HG03139 (cell line): ENCODE results near the gene FAM193B.
A peak's percentile ranks its signal among the peaks of the same experiment; 100 is the strongest.

Experiments
- ATAC-seq: cut with Tn5 transposase; IDR thresholded peaks from one replicate; pipeline ENCODE4 v1.9.1; 2021; ENCODE audit not compliant: unreplicated experiment

FAM193B gene

DNA sequence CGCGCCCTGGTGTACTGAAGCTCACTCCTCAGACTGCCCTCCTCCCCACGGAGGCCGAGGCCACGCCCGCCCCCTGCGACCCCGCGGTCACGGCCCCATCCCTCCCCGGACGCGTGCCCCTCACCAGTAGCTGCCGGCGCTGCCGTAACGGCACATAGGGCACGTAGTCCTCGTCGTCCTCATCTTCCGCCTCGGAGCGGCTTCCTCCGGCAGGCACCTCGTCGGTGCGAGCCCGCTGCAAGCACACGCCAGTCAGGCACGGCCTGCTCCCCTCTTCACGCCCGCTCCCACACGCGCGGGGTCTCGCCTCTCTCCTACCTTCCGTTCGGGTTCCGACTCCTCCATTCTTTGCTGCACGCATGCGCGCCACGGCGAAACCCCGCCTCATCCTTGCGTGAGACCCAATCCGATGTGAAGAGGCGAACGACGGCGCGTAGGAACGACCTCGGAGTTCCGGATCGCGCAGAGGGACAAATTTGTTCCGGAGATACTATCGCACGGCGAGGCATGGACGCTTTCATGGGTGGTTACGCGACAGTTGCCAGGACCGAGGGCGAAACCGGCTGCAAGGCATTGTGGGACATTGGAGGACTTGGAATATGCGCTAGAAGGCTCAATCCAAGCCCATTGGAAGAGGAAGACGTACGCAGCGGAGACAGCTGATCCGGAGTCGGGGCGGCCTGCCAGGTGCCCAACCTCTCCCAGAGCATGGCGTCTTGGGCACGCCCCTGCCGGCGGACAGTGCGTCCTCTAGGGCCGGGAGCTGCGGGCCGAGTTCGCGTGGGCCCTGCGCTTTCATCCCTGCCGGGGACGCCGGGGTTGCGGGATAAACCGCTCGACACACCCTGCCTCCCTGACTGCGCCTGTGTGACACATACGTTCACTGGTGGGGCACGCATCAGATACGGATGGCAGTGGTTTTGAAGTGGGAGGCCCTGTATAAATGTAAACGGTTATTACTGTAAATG is 37.5 kb downstream of the FAM193B start, which contains the start of gene DDX41:
TSS of gene DDX41 (minus strand) at position 361 of the 968 bp plus-strand sequence. CDS start at position 345, 16 bp downstream.
- ATAC-seq, result peak; percentile 78

DNA sequence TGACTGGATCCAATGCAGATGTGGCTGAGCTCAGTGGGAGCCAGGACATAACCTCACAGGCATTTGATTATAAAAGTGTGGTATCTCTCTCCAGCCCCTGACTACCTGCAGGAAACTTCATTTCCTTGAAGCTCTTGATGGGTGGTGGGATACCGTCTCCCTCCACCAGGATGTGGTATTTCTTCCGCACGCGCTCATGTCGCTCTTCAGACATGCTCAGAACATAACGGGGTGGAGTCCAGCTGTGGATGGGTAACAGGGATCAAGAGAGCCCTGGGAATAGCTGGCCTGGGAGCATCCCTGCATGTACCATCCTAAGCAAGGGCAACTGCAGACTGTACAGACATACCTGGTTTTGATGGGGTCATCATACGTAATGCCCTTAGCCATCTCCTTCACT is 38.8 kb downstream of the FAM193B start:
- ATAC-seq, result no peak

DNA sequence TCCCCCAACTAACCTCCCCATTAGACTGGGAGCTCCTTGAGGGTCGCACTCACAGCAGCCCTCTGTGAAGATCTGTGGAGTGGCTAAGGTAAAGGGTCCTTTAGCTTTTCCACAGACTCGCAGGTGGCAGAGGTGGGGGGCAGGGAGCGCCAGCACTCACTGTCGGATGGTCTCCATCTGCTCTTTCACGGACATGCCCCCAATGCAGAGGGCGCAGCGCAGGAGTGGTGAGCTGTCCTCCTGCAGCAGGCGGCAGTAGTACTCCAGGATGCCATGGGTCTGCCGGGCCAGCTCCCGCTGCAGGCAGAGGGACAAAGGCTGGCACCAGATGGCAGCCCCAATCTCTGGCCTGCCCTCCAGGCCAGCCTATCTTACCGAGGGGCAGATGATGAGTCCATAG is 39.8 kb downstream of the FAM193B start:
- ATAC-seq, result no peak

DNA sequence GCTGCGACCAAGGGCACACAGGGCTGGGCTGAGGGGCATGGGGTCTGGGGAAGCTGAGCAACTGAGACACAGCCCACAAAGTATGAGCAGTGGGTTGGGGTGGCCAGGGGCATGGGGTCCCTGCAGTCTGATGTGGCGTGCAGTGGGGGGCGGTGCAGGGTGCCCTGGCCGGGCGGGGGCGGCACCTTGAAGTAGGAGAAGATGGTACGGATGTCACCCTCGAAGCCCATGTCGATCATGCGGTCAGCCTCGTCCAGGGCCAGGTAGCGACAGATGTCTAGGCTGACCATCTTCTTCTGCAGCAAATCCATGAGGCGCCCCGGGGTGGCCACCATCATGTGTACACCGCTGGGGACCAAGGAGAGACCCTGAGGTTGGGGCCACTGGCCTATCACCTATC is 40.9 kb downstream of the FAM193B start:
- ATAC-seq, result no peak

DNA sequence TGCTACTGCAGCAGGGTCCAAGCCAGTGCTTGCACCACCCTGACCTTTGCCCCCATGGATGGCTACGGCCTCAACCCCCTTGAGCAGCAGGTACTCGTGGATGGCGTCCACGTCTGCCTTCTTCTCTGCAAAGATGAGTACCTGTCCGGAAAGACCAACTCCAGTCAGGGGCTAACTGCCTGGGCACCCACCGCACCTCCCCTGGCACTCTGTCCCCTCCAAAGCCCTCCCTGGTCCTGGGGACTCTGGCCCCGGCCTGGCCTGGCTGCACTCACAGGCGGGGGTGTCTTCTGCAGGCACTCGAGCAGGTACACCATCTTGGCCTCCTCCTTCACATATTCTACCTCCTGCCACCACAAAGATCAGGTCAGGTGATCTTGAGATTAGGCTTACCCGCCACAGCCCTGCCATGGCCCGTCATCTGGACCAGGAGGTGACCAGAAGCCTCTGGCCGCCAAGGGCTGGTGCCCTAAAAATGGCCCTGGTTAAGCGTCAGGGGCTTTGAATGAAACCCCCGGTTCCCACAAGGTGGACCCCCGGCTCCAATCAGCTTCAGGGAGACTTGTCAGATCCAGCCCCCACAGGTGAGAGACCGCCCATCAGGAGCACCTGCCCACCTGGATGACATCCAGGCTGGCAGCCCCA is 41.5 kb downstream of the FAM193B start:
- no peak for ATAC-seq

DNA sequence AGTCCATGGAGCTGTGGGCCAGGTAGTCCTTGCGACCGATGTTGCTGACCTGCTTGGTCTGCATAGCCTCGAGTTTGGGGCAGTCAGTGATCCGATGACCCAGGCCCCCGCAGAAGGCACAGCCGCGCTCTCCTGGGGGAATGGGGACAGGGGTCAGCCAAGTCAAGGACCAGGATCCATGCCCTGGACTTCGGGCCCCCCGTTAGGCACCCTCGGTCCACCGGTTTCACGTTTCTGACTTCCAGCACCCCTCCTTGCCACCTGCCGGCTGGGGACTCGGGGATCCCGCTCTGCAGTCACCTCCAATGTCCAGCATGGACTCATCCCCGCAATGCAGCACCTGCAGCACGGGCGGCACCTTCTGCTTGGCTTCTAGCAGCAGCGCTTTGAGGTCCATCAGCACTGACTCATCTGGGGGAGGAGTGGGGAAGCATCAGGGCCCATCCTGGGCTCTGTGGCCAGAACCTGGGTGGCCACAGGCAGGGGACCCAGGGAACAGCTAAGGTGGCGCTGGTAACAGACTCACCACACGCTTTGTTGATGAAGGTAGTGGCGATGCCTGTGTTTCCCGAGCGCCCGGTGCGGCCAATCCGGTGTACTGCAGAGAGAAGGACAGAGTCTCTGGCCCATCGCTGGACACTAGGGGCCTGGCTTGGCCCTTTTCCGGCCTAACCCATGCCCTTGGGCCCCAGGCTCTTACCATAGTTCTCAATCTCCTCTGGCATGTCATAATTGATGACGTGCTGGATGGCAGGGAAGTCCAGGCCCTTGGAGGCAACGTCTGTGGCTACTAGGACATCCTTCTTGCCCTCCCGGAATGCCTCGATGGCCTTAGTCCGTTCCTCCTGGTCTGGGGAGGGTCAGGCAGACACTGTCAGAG is 42.3 kb downstream of the FAM193B start:
- ATAC-seq, result no peak

DNA sequence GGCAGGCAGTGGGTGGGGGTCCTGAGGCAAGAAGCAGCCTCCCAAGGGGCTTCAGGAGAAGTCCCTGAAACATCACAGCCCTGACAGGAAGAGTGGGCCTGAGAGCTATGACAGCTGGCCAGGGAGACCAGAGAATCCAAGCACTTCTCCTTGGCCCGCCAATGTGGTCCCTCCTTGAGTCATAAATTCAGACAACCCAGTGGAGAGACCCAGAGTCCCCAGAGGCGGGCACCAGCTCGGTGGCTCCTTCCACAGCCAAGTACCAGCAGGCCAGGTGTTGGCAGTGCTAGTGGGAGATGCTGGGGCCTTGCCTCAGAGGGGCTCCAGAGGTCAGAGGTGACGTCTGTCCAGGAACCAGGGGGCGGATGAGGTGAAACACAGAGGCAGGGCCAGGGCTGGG is 43.2 kb downstream of the FAM193B start:
- ATAC-seq, result no peak

DNA sequence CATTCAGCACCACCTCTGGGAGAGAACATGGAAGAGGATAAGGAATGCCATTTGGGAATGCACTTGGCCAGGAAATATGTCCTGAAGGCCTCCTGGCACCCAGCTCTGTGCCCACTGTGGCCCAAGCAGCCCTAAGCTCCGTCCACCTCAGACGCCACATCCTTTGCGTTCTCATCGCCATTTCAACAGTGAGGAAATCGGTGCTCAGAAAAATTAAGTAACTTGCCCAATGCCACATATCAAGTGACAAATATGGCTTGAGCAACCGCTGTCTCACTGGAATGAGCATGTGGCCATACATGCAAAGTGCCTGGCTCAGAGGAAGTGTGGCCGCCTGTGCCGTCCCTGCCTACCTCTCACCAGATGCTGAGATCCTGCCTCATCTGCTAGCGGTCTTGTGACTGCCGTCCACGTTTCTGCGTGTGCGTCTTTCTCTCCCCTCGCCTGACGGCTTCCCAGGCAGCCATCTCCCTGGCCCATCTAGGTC is 43.8 kb downstream of the FAM193B start:
- ATAC-seq, result peak; percentile 29

DNA sequence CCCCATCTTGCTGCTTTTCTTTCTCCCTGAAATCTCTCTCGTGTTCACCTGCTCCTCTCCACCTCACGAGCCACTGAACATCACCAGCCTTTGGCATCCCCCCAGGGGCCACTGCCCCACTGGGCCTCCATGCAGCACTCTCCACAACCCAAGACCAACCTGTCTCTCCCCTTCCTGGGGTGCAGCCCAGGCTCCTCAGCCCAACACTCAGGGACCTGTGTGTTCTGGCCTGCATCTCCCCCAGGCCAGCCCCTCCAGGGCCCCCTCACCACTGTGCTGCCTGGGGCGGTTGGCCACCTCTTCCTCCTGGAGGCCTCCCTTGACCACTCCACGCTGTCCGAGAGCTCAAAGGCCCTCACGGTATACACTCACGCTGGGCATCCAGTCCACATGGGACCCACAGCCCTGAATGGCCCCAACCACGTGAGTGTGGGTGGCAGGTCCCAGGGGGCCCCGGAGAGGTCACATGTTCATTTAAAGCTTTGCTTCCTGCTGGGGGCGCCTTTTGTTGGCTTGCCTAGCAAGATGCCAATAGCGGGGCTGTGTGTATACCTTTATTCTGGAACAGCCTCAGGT is 44.3 kb downstream of the FAM193B start:
- ATAC-seq, result no peak

DNA sequence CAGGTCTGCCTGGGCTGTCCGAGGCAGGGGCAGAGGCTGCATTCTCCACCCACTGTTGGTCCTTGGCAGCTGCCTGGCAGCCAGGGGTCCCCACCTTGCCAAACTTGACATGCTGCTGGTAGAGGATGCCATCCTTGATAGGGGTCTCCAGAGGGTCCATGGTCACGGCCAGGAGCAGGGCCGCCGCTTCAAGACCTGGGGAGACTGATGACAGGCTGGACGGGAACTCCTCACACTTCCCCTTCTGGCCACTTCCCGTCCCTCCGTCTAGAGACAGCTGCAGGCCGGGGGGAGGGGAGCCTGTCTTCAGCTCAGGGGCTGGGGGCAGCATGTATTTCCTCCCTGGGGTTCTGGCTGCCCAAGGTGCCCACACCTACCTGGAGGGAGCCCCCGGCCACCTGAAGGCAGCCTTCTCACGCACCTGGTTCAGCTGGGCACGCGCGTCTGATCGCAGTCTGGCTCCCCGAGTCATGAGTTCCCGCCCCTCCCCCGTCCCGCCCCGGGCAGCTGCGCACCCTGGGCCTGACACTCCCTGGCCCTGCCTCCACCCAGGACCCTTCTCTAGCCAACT is 44.9 kb downstream of the FAM193B start, which contains the start of gene DOK3:
TSS of gene DOK3 (minus strand) at position 446 of the 571 bp plus-strand sequence. CDS start at position 160, 286 bp downstream.
- no peak for ATAC-seq

DNA sequence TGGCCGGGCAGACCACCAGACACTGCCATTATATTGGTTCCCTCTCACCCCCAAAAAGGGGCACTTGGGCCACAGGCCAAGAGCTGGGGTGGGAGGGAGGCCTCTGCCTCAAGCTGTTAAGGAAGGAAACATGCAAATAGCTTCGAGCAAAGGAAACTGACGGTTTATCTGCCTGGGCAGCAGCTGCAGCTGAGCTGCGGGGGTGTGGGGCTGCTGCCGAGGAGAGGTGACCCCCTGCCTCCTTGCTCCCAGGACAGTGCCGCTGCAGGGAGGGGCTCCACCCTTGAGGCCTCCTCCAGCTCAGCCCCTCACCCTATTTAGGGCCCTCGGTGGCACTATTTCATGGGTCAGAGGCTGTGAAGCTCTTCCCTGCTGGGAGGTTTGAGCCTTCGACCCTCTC is 45.5 kb downstream of the FAM193B start:
- ATAC-seq, result no peak

DNA sequence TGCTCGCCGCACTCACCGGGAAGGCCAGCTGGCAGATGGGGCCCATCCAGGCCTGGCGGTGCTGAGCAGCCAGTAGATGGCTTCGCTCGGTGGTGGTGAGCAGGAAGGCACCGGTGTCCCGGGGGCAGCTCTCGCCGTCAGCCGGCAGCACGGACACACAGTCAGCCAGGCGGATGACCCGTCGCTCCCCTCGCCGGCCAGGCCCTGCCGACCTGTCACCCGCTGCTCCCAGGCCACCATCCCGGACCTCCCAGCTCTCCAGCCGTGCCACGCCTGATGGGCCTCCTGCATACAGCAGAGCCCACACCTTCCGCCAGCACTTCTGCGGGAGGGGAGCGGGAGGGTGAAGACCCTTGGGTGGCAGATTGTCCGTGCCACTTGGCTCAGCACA is 46.1 kb downstream of the FAM193B start:
- no peak for ATAC-seq

DNA sequence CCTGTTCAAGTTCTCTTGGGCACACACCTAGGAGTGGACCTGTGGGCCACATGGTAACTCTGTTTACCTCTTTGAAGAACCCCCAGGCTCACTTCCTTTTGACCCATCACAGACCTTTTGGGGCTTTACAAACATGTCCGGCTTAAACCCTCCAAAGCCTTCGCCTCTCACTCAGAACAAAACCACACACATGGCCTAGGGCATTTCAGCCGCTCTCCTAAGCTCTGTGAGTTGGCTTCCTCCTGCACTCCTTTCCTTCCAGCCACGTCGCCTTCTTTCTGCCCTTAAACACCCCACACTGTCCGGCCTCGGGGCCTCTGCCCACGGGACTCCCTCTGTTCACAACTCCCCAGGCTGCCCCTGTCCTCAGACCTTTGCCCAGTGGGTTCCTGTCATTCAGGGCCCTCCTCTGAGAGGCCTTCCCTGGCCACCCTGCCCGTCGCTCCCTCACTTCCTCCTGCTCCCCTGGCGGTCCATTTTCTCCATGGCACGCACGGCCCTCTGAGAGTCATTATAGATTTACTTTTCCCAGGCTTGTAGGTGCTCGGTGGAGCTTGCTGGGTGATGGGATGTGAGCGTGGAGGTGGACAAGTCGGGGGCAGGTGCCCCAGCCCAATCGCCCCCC is 46.7 kb downstream of the FAM193B start:
- no peak for ATAC-seq

DNA sequence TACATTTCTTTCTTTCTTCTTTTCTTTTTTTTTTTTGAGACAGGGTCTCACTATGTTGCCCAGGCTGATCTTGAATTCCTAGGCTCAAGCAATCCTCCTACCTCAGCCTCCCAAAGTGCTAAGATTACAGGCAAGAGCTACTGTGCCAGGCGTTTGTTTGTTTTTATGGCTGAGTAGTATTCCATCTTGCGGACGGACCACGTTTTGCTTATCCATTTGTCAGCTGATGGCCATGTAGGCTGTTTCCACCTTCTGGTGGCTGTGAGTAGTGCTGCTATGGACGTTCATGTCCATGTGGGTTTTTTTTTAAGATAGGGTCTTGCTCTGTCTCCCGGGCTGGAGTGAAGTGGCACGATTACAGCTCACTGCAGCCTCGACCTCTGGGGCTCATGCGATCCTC is 47.2 kb downstream of the FAM193B start:
- ATAC-seq, result no peak

DNA sequence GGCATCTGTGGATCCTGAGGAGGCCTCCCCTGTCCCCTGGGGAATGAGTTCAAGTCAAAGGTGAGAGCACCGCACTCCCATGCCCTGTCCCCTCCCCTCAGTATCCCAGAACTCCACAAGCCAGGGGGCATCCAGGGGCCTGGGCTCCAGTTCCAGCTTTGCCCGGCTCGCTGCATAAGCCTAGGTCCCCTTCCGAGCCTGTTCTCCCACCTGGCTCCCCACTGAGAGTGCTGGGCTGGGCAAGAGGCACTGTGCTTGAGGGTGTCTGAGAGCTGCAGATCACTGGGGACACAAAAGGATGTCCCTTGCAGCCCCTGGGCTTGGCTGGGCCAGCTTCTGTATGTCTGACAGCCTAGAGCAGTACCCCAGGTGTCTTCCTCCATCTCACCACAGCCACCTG is 49.3 kb downstream of the FAM193B start:
- no peak for ATAC-seq

DNA sequence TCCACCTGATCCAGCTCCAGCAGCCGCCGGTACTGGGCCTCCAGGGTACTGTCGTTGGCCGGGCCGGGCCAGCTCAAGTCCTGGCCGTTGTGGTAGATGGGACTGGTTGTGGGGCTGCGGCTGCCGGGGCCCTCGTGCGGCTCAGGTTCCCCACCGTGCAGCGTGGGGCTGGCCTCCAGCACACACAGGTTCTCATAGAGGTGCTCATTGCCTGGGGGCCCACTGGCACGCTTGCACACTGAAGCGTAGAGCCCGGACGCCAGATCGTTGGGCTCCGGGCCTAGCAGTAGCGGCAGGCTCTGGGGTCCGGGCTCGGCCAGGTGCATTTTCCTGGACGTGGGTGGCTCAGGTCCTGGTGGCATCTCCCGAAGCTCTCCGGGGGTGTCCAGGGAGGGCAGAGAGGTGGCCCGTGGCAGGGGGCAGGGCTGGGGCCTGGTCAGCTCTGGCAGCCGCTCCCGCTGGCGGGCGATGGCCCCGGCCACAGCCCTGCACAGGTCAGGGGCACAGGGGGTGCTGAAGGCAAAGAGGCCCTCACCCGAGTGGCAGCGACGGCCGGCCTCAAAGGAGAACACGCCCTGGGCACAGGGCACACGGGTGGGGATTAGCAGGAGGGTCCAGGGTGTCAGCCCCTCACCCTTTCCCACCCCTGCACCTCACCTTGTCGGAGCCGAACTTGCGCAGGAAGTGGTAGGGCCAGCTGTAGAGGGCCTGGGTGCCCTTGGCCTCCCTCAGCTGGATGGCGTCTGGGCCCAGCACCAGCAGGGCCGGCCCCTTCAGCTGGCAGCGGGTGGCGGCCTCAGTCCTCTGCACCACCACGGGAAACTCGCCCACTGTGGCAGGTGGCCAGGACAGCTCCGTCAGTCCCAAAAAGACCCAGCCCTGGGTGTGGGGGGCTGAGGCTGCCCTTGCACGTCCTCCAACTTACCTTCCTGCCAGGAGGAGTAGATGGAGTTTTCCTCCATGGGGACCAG is 50.0 kb downstream of the FAM193B start:
- no peak for ATAC-seq

DNA sequence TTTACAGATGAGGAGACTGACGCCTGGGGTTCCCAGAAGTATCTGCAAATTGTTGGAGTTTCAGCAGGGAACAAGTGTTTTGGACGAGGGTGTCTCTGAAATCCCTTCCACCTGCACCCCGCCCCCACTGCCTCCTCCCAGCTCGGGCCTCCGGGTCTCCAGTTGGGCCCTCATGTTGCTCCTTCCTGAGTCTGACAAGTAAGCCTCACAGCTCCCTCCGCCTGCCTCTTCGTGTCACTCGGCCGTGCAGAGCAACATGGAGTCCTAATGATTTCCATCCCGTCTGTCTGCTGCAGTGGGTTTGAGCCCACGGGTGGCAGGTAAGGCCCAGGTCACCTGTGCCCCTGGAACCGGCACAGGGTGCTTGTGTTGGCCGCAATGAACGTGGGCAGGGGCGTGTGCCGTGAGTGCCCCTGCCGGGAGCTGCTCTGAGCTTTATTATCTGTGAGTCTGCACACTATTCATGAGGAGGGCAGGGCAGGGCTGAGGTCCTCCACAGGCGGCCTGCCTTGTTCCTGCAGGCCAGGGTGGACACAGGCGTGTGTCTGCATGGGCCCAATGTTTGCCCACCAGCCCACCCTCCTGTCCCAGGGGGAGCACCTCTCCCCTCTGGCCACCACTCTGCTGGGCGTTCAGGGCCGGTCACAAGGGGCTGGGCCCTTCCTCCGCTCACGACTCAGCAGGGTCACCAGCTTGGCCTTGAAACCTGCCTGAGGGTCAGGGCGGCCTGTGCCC is 50.8 kb downstream of the FAM193B start:
- no peak for ATAC-seq

DNA sequence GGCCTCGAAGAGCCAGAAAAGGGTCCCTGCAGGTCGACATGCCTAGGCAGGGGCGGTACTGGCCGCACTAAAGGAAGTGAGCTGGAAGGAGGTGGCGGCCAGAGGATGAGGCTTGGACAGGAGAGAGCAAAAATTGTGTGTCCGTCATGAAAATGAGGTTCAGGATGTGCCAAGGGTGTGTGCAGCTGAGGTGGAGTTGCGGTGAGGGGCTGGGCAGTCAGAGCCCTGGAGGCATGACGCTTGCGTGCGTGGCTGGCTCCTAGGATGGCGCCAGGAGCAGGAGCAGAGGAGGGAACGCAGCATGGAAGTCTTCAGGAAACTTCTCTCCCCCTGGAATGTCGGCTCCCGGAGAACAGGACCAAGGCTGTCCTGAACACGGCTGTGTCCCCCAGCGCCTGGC is 51.5 kb downstream of the FAM193B start:
- ATAC-seq, result no peak
